Stimulated activated naive CD8-positive, alpha-beta T cell treated with anti-CD3 and anti-CD28 coated beads, Interleukin-15, amount 100 ng/mL, for 72 hours (primary cell): ENCODE results near the gene PBX2.

Experiments
- ATAC-seq: fragments of 150-1000 bp; cut with Tn5 transposase; 2 replicates; pipeline ENCODE4 v1.10.0; 2021; ENCODE audit warnings: mild to moderate bottlenecking, moderate library complexity
- DNase-seq, 2 donors: peaks; one replicate each; pipeline ENCODE4 v3.0.0; 2021 to 2022
- H3K27ac Mint-ChIP-seq, 2 donors: one replicate each; pipeline ENCODE4 v1.8.0; 2022; ENCODE audit warnings: mild to moderate bottlenecking in 2 of 2, mixed read lengths in 2 of 2, moderate library complexity in 2 of 2
- H3K27me3 Mint-ChIP-seq: one replicate; pipeline ENCODE4 v1.8.0; 2022; ENCODE audit warnings: mixed read lengths
- H3K4me1 Mint-ChIP-seq: one replicate; pipeline ENCODE4 v1.8.0; 2022; ENCODE audit warnings: mild to moderate bottlenecking, mixed read lengths
- H3K4me3 Mint-ChIP-seq, 2 donors: one replicate each; pipeline ENCODE4 v1.8.0; 2022; ENCODE audit warnings: mild to moderate bottlenecking in 2 of 2, mixed read lengths in 2 of 2, moderate library complexity in 1 of 2
- H3K9me3 Mint-ChIP-seq, 2 donors: one replicate each; pipeline ENCODE4 v1.8.0; 2022; ENCODE audit warnings: mixed read lengths in 2 of 2

Gene PBX2

DNA sequence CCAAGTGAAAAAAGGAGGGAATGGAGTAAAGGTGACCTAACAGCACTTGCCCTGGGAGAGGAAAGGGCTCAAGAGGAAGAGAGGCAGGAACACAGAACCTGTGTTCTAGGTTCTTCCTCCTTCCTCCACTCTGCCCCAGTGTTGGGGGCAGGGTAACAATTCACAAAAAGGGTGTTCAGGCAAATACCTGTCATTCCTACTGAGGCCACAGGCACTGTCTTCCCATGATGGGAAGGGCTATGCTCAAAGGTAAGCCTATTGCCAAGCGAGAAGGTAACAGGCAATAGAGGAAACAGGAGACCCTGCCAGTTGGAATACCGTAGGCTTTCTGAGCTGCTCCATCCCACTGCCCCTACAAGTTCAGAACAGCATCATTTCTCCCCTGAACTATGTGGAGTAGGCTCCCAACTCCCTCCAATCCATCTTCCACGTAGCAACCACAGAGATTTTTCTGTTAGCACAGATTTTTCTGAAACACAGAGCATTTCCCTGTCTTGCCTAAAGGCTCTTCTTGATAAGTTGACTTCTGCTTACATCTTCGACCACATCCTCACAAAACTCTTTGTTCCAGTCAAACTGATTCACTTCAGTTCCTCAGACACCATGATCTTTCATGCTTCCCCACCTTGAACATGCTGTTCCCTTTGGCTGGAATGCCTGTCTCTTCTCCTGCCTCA is 16.8 kb downstream of the PBX2 start:
- no peak overlapping the region for H3K27ac Mint-ChIP-seq
- H3K4me1 Mint-ChIP-seq: peaks cover 47% of the 10 kb centered on the region
- H3K27me3 Mint-ChIP-seq: no peaks in the 10 kb centered on the region
- ATAC-seq (no peak), DNase-seq (no peak)
- no peak overlapping the region for H3K4me3 Mint-ChIP-seq
- no peaks in the 10 kb centered on the region for H3K9me3 Mint-ChIP-seq

DNA sequence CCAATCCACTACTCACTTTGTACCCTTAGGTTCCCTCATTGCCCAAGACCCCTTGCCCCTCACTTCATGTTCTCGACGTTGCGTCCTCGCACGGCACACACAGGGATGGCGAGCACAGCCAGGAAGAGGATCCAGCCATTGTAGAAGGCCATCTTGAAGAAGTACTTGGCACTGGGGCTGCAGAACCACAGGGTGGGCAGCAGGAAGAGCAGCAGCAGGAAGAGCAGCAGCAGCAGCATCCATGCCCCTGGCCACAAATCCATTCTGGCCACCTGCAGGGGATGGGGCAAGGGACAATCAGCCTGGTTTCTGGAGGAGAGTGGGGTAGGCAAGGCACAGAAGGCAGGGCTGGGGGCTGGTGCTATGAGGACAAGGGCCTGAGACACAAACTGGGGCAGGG is 18.8 kb downstream of the PBX2 start:
- Mint-ChIP-seq H3K4me1 (peaks cover 37% of the 10 kb centered on the region), H3K27me3 (no peaks in the 10 kb centered on the region)

DNA sequence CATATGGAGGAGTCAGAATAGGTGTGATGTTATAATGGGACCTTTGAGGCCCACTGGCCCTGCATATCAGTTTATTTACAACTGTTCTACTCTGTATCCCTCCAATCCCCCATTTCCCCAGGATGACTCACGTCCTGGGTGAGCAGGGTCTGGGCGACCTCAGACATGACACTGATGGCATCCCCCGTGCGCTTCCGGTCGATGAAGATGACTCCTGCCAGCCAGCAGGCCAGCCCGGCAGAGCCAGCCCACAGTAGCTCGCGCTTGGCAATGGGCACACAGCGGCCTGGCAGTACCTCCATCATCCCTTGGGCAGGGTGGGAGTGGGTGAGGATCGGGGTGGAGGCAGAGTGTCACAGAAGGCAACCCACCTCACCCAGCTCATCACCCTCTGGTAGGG is 19.7 kb downstream of the PBX2 start:
- no peak overlapping the region for H3K4me3 Mint-ChIP-seq
- no peak for ATAC-seq
- no peaks in the 10 kb centered on the region for H3K9me3 Mint-ChIP-seq
- H3K4me1 Mint-ChIP-seq: peaks cover 34% of the 10 kb centered on the region
- DNase-seq: no peak
- no peak overlapping the region for H3K27ac Mint-ChIP-seq
- no peaks in the 10 kb centered on the region for H3K27me3 Mint-ChIP-seq

More for the DNA sequence above, 18.8 kb downstream of the PBX2 start:
- no peaks in the 10 kb centered on the region for H3K9me3 Mint-ChIP-seq
- no peak overlapping the region for H3K4me3 Mint-ChIP-seq
- H3K27ac Mint-ChIP-seq: no peak overlapping the region
- DNase-seq (no peak), ATAC-seq (no peak)

GRCh38 chr6:32168807-32169591 is 21.0 kb downstream of the PBX2 start:
- H3K27me3 Mint-ChIP-seq: no peaks in the 10 kb centered on the region
- DNase-seq (no peak), ATAC-seq (no peak)
- H3K4me1 Mint-ChIP-seq: peaks cover 26% of the 10 kb centered on the region
- H3K4me3 Mint-ChIP-seq: no peak overlapping the region
- H3K9me3 Mint-ChIP-seq: no peaks in the 10 kb centered on the region
- H3K27ac Mint-ChIP-seq: peak overlapping the region; percentile 16 to 35

- DNase-seq: no peak
- Mint-ChIP-seq H3K27me3 (no peaks in the 10 kb centered on the region), H3K4me3 (no peak overlapping the region), H3K4me1 (peaks cover 22% of the 10 kb centered on the region), H3K27ac (peak overlapping the region in 1 of 2 donors; percentile 37), H3K9me3 (no peaks in the 10 kb centered on the region)
- ATAC-seq: no peak
Observed at GRCh38 chr6:32168350-32168749, 21.7 kb downstream of the PBX2 start.

DNA sequence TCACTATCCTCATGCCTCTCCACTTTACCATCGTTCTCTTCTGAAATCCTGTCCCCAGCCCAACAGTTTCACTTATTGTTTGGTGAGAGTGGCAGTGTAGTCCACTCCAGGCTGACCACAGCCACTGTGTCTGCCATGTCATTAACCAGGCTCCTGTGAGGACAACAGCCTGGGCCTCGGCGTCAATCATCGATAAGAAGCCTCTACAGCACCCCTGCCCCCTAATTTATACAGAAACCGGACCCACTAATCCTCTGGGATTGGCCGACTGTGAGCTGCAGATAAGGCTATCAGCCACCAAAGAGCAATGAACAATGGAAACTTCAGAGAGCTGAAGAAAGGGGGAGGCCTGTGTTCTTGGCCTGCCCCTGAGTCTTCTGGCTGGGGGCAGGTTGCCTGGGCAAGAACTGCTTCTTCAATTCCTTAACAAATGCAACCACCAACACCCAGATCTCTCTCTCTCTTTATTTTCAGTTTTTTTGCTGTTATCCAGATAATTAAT is 22.2 kb downstream of the PBX2 start:
- H3K27ac Mint-ChIP-seq: peak overlapping the region; percentile 16 to 37

GRCh38 chr6:32167154-32167760 is 22.7 kb downstream of the PBX2 start:
- no peak for DNase-seq
- H3K4me1 Mint-ChIP-seq: peaks cover 14% of the 10 kb centered on the region
- no peaks in the 10 kb centered on the region for H3K9me3 Mint-ChIP-seq
- no peak for ATAC-seq
- H3K4me3 Mint-ChIP-seq: no peak overlapping the region
- no peaks in the 10 kb centered on the region for H3K27me3 Mint-ChIP-seq
- peak overlapping the region; percentile 5 to 16 for H3K27ac Mint-ChIP-seq

More for the DNA sequence above, 22.2 kb downstream of the PBX2 start:
- DNase-seq (no peak), ATAC-seq (no peak)
- H3K27me3 Mint-ChIP-seq: no peaks in the 10 kb centered on the region
- no peaks in the 10 kb centered on the region for H3K9me3 Mint-ChIP-seq
- H3K4me1 Mint-ChIP-seq: peaks cover 17% of the 10 kb centered on the region
- H3K4me3 Mint-ChIP-seq: no peak overlapping the region

DNA sequence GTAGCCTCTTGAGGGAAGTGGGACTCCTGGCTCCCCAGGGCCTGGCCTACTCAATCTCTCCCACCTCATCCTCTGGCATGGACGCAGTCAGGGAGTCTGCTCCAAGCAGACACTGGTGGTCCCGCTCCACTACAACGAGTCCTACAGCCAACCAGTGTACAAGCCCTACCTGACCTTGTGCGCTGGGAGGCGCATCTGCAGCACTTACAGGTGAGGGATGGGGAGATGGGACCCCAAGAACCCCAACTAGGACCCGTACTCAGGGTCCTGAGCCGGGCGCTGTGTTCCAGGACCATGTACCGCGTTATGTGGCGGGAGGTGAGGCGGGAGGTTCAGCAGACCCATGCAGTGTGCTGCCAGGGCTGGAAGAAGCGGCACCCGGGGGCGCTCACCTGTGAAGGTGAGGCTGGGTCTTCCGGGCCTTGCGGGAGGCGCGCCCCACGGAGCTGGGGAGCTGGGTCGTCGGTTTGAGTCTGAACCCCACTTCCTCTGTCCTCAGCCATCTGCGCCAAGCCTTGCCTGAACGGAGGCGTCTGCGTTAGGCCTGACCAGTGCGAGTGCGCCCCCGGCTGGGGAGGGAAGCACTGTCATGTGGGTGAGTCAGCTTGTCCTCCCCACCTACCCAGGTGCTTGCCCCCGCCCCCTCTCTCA is 23.5 kb downstream of the PBX2 start:
- Mint-ChIP-seq H3K27me3 (no peaks in the 10 kb centered on the region), H3K4me1 (peaks cover 13% of the 10 kb centered on the region), H3K4me3 (no peak overlapping the region), H3K9me3 (no peaks in the 10 kb centered on the region), H3K27ac (no peak overlapping the region)
- ATAC-seq: no peak
- no peak for DNase-seq

- H3K27me3 Mint-ChIP-seq: no peaks in the 10 kb centered on the region
- H3K27ac Mint-ChIP-seq: peak within 1 kb of the TSS in 1 of 2 donors; percentile 74
- H3K9me3 Mint-ChIP-seq: no peaks in the 10 kb centered on the region
- ATAC-seq (no peak), DNase-seq (no peak)
- H3K4me3 Mint-ChIP-seq: no peak within 1 kb of the TSS
- peaks cover 7% of the 10 kb centered on the region for H3K4me1 Mint-ChIP-seq
Observed at GRCh38 chr6:32164295-32164694, 25.7 kb downstream of the PBX2 start, which contains the start of gene EGFL8. EGFL8 (plus strand) TSS chr6:32164595; CDS start chr6:32166166, 1,571 bp downstream.

DNA sequence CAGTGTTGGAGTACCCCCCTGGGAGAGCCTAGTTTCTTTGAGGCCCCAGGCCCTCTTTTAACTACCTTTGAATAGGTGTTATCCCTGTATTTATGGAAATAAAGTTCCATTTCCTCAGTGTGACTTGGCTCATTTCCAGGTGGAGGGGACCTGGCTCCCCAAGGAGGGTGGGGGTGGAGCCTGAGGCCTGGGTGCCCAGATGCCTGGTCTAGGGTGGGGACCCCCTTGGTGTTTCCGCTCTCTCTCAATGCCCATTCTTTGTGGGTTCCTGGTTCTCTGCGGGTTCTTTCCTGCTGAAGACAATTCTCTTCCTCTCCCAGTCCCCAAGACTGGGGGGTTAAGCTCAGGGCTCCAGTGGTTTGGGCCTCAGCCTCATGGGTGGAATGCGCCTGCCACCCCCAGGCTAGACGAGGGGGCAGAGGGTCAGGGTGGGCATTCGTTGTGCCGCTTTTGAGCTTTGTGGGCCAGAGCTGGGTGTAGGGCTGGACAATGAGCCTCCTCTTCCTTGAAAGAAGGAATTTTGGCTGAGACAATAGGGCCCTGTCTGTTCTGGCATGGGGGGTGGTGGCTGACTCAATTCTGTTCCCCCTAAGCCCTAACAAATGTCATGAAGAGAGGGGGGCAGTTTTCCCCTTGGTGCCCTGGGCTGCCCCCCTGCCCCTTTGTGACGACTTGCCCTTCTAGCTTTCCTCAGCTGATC is 26.3 kb downstream of the PBX2 start:
- peaks cover 7% of the 10 kb centered on the region for H3K4me1 Mint-ChIP-seq
- no peak overlapping the region for H3K4me3 Mint-ChIP-seq
- H3K27ac Mint-ChIP-seq: peak overlapping the region in 1 of 2 donors; percentile 74
- ATAC-seq (no peak), DNase-seq (no peak)
- no peaks in the 10 kb centered on the region for H3K27me3 Mint-ChIP-seq
- no peaks in the 10 kb centered on the region for H3K9me3 Mint-ChIP-seq

DNA sequence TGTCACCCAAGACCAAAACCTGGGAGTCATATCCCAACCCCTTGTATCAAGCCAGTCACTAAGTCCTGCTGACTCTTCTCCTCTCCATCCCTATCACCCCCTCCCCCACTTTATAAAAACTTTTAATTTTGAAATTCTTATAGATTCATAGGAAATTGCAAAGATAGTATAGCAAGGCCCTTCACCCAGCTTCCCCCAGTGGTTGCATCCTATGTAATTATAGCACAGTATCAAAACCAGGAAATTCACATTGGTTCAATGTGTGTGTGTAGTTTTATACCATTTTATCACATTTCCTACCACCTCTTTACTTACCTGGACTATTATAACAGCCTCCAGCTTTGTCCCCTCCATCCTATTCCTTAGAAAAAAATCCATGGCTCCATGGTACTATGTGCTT is 31.9 kb downstream of the PBX2 start:
- Mint-ChIP-seq H3K4me1 (peaks cover 23% of the 10 kb centered on the region), H3K4me3 (no peak overlapping the region), H3K27me3 (no peaks in the 10 kb centered on the region), H3K9me3 (no peaks in the 10 kb centered on the region), H3K27ac (no peak overlapping the region)
- no peak for ATAC-seq
- no peak for DNase-seq

DNA sequence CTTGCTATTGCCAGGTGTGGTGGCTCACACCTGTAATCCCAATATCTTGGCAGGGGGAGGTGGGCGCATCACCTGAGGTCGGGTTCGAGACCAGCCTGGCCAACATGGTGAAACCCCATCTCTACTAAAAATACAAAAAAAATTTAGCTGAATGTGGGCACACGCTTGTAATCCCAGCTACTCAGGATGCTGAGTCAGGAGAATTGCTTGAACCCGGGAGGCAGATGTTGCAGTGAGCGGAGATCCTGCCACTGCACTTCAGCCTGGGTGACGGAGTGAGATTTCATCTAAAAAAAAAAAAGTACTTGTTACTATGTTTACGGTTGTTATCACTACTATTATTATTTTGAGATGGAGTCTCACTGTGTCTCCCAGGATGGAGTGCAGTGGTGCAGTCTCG is 33.1 kb downstream of the PBX2 start:
- no peak overlapping the region for H3K27ac Mint-ChIP-seq
- DNase-seq (no peak), ATAC-seq (no peak)
- H3K9me3 Mint-ChIP-seq: no peaks in the 10 kb centered on the region
- no peaks in the 10 kb centered on the region for H3K27me3 Mint-ChIP-seq
- no peak overlapping the region for H3K4me3 Mint-ChIP-seq
- H3K4me1 Mint-ChIP-seq: peaks cover 35% of the 10 kb centered on the region

DNA sequence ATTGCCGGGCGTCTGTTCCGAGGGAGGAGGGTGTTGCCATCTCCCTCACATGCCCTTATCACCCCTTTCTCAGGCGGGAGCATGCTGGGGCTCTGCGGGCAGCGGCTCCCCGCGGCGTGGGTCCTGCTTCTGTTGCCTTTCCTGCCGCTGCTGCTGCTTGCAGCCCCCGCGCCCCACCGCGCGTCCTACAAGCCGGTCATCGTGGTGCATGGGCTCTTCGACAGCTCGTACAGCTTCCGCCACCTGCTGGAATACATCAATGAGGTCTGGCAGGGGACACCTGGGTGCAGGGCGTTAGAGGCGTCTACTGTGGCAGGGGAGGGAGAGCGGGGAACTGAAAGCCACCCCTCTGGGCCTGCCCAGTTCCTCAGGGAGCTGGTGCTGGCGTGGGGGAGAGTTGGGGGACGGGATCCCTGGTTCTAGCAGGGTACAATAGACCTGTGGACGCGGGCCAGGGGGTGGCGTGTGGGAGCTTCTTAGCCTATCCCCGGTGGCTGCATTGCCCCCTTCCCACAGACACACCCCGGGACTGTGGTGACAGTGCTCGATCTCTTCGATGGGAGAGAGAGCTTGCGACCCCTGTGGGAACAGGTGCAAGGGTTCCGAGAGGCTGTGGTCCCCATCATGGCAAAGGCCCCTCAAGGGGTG is 35.4 kb downstream of the PBX2 start:
- Mint-ChIP-seq H3K9me3 (no peaks in the 10 kb centered on the region), H3K27ac (peak overlapping the region; percentile 93 to 94), H3K4me3 (peak overlapping the region; percentile 91 to 95), H3K4me1 (peaks cover 55% of the 10 kb centered on the region), H3K27me3 (peaks cover 8% of the 10 kb centered on the region)
- ATAC-seq (peak; percentile 84), DNase-seq (peak; percentile 69 to 76)

- DNase-seq (peak; percentile 81 to 86), ATAC-seq (peak; percentile 85)
- peaks cover 60% of the 10 kb centered on the region for H3K4me1 Mint-ChIP-seq
- H3K27me3 Mint-ChIP-seq: peaks cover 11% of the 10 kb centered on the region
- H3K4me3 Mint-ChIP-seq: peak within 1 kb of the TSS; percentile 91 to 95
- H3K9me3 Mint-ChIP-seq: no peaks in the 10 kb centered on the region
- peak within 1 kb of the TSS; percentile 93 to 94 for H3K27ac Mint-ChIP-seq
Observed at GRCh38 chr6:32153564-32154513, 36.2 kb downstream of the PBX2 start, which contains the start of gene PPT2. PPT2 (plus strand) TSS chr6:32154141; CDS start chr6:32154595, 454 bp downstream.
